Activated T-helper 1 cell treated with Interleukin-2 at 50 U/mL for 16 hours (primary cell): ENCODE measurements around the gene CTSD.

ENCODE experiments used
- DNase-seq: peaks from one replicate; pipeline ENCODE4 v3.0.0-alpha.2; 2020; ENCODE audit warnings: low read depth

Gene CTSD

DNA sequence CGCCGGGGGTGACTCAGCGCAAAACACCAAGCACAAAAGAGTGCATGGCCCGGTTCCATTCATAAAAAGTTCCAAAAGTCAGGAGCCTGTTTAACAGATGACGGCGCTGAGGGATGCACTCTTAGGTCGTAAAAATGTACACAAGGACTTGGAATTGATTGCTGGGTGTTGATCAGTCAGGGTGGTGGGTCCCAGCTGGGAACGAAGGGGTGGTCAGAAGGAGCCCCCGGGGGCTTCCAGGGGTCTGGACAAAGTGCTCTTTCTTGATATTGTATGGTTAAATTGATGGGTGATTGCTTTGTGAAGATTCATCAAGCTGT lies 34.1 kb downstream of the CTSD start:
- no peak for DNase-seq

DNA sequence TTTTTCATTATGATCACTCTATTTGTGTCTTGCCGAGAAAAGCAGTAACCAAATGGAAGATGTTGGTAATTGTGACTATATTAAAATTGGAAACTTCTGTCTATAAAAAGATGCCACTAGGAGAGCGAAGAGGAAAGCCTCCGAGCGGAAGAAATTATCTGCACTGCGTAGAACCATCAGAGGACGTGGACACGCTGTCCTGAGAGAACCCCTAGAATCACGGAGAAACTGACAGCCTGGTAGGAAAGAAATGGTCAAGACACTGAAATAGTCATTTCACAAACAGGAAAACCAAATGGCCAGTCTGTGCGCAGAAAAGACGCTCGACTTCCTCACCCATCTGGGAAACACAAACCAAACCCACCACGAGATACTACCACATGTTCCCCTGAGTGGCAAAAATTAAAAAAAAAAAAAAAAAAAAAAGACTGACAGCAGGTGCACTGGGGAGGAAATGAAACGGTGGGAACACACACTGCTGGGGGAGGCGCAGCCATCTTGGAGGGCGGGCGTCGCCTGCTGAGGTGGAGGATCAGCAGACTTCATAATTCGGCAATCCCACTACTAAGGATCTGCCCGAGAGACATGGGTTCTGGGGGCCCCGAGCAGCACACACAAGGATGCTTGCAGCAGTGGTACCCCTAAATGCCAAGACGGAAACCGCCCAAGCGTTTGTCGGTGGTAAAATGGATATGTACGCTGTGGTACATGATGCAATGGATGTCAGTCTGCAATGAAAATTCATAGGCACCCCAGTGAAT lies 34.6 kb downstream of the CTSD start:
- DNase-seq, result no peak

DNA sequence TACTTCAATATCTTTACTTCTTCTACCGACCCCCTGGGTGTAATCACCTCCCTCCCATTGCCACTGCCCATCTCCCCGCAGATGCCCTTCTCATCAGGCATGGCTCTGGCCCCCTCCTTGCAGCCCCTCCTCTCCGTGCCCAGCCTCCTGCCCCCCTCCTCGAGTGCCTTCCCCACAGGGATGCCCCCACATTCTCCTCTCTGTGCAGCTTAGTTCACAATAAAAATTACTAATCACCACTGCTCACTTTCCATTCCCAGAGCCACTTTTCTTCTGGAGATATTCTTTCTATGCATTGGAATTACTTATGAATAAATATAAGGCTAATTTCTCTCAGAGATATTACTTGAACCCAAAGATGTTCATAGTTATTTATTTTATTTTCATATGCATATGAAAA lies 35.4 kb downstream of the CTSD start:
- no peak for DNase-seq

DNA sequence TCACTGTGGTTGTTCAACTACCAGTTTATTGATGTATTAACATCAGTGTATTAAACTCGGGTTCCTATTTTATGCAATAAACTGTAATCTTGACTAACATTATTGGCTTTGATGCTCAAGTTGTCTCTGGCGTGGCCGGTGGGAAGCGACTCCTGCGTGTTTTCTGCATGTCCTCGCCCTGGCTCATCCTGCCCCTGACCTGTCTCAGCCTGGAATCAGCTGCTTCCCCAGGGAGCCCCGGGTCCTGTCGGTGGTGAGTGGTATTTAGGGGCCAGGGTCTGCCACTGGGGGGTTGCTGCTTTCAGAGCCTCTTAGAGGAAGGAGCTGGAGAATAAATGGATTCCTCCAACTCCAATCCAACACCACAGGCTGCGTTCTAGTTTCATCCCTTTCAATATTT lies 35.9 kb downstream of the CTSD start:
- DNase-seq, result no peak

DNA sequence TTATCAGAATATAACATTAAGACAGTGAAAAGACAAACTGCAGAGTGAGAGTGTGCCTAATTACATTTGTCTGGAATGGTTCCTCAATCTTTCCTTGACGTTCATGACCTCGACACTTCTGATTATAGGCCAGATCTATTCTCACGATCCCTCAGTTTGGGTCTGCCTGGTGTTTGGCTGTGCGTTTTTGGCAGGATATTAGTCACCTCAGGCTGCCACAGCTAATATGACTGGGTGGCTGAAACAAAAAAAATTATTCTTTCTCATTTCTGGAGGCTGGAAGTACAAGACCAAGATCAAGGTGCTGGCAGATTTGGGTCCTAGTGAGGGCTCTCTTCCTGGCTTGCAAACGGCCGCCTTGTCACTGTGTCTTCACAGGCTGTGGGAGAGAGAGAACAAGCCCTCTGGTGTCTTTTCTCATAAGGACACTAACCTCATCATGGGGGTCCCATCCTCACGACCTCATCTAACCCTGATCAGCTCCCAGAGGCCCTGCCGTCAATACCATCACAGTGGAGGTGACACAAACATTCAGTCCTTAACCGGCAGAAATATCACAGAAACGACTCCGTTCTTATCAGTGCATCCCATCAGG lies 36.5 kb downstream of the CTSD start:
- no peak for DNase-seq

DNA sequence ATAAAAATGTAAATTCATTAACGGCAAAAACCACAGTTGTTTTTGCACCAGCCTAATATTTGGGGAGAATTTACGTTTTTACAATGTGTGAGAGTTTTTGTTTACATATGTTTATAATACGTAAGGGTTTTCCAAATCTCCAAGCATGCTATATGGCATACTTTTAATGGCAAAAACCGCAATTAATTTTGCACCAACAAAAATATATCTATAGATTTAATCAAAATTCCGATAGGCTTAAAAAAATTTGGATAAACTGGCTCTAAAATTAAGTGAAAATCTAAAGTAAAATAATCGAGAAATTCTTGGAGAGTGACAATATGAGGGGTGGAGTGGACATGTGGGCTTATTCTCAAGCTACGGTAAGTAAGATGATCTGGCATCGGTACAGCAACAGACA lies 43.9 kb downstream of the CTSD start:
- no peak for DNase-seq

DNA sequence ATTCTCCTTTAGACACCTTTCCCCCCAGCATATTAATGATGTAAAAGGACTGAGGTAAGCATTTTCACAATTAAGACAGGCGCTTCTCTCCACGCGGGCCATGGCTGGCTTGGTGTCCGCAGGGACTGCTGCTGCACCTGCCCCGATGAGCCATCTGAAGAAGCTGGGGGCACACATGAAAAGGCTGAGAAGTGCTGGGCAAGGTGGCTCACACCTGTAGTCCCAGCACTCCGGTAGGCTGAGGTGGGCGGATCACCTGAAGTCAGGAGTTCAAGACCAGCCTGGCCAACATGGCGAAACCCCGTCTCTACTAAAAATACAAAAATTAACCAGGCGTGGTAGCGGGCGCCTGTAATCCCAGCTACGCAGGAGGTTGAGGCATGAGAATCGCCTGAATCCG lies 45.4 kb downstream of the CTSD start:
- no peak for DNase-seq

DNA sequence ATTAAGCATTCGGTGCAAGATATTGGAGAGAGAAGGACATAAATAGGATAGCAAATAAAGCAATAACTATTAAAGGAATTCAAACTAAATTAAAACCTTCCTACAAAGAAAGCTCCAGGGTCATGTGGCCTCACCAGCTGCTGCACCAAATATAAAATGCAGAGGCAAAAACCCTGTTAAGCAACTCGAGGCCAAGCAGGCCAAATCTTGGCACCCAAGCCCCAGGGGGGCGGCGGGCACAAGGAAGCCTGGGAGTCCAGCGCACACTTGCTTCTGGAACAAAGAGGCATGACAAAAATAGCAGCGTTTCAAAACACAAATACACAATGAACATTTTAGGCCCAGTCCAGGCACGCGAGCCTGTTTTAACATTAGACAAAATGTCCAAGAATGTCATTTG lies 46.0 kb downstream of the CTSD start:
- DNase-seq, result no peak

DNA sequence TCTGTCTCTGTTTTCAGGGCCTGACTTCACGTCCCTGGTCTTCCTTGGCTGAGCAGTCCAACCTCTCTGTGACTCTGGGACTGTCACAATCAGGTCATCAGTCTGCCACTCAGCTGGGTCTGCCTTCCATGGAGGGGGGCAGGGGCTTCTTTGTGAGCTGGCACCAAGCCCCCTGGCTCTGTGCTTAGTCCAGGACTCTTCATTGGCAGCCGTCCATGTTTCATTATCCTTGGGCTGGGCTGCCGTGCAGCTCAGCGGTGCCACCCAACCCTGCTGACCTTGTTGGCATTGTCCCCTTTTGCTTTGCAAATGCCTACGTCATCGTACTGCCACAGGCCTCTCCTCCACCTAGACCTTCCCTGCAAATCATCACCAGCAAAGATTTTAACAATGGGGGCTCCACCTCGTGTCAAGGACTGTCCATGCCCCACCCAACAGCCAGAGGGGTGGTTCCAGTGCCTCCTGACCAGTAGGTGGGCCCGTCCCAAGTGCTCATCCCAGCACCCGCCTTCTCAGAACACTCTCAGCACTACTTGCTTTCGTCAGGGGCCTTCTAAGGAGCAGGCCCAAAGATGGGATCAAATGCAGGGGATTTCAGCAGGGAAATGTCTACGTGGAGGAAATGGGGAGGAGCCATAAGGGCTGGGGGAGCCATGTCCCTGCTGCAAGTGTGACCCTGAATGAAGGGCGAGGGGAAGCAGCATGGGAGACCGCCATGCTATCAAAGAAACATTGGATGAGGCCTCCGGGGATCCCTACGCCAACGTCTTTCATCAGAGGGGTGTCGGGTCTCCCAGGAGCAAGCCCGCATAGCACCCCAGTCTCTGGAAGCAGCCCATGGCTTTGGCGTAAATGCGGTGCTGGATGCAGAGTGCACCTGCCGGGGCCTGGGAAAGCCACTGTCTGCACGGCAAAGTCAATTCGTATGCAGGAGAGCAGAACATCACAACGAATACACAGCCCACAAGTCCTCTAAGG lies 48.5 kb downstream of the CTSD start:
- DNase-seq, result no peak

DNA sequence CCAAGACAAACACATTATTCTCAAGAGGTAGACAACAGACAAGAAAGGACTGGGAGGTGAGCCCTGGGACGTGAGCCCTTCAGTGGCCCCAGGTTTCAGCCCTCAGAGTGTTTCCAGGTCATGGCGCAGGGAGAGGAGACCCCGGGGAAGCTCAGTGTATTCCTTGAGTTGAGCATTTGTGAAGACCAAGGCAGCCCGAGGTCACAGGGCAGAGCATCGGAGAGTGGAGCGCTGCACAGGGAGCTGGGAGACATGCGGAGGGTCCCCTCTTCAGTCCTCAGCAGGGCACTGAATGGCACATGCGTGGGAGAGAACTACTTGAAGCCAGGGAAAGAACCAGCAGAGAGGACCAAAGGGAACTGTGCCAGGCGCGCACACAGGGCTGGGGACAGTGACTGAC lies 55.0 kb downstream of the CTSD start:
- no peak for DNase-seq

DNA sequence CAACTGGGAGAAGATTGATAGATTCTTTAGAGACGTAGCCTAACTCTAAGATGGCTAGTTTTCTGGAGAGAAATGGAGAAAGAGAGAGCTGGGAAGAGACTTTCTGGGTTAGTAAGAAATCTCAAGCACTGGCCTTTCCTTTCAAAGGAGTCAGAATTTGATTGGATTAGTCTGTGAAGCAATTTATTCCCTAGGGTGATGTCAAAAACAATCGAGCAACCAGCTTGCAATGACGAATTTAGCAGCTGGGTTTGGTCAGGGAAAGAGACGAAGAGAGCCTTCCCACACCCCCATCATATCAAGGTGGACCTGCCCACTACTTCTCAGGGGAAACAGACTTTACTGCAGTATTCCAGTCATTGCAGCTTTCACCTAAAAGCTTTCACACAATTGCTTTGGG lies 56.0 kb downstream of the CTSD start:
- DNase-seq, result no peak

DNA sequence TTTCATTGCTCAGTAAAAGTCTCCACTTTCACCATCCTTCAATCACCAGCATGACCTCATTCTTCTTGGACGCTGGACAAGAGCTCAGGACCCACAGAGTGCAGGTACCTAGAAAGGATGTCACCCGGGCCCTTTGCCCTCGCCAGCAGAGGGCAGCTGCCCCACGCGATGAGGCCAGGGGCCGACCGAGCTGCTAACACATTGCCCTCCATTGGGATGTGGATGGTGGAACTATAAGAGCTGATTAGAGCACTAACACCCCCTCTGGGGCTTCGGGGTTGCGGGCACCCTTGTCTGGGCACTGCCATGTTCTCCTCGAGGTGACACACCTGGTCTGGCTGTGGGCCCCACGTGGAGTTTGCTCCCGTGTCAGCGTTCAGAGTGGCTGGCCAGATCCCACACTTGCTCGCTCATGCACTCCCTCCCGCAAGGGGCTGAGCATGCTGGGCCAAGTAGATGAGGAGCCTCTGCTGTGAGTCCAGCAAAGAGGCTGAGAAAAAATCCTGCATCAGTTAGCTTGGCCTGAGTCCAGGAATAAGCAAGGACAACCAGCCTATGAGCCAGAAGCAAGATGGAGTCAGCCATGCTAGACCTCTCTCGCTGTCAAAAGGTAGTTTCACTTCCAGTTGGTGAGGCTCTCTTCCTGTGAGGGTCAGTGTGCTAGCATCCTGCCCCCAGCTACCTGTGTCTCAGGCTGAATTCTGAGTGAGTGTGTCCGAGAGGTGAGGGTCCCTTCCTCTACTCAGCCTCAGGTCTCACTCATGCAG lies 56.9 kb downstream of the CTSD start:
- no peak for DNase-seq

DNA sequence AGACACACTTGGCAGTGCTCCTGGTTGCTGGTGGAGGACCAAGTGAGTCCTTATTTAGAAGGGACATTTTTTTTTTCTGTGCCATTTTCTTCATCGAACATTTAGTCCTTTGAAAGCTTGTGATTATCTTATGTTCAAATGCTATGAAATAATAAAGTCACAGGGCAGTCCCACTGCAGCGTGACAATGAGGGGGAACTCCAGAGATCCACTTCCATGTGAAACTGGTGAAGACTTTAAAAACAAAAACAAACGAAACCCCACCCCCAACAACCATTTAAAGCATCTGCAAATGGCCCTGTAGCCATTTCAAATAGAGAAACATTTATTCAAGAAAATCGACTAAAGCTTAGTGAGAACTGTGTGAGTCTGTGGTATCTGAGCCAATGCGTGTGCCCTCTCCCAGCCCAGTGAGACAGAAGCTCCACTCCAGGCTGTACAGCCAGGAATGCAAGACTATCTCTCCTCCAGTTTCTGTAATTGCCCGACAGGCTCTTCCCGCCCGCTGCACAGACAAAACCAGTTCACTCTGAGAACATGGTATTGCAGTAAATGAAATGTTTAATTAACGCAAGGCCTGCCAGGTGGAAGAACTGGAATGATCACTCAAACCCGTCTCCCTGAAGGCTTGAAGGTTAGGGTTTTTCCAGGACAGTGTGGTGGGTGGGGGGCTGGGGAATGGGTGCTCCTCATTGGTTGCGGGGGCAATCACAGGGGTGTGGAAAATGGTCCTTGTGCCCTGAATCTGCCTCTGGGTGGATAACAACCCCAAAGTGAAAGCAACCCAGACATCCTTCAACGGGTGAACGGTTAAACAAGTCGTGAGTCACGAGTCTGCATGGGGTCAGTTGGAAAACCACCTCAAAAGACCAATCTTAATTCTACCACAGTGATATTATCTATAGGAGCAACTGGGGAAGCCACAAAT lies 58.3 kb downstream of the CTSD start:
- no peak for DNase-seq

DNA sequence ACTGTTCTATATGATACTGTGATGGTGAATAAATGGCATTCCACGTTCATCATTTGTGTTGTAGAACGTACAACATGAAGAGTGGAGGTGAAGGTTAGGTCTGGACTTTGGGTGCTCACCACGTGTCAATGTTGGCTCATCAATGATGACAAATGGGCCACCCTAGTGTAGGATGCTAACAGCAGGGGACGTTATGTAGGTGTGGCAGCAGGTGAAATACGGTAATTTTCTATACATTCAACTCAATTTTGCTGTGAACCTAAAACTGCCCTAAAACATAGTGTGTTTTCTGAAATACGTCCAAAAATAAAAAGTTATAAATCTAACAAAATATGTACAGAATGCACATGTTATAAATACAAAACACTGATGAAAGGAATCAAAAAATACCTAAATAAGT lies 60.6 kb downstream of the CTSD start:
- DNase-seq, result no peak
